ENCODE data around the gene TSG101.
A peak's percentile ranks its signal among the peaks of the same experiment; 100 is the strongest.

Gene TSG101

DNA sequence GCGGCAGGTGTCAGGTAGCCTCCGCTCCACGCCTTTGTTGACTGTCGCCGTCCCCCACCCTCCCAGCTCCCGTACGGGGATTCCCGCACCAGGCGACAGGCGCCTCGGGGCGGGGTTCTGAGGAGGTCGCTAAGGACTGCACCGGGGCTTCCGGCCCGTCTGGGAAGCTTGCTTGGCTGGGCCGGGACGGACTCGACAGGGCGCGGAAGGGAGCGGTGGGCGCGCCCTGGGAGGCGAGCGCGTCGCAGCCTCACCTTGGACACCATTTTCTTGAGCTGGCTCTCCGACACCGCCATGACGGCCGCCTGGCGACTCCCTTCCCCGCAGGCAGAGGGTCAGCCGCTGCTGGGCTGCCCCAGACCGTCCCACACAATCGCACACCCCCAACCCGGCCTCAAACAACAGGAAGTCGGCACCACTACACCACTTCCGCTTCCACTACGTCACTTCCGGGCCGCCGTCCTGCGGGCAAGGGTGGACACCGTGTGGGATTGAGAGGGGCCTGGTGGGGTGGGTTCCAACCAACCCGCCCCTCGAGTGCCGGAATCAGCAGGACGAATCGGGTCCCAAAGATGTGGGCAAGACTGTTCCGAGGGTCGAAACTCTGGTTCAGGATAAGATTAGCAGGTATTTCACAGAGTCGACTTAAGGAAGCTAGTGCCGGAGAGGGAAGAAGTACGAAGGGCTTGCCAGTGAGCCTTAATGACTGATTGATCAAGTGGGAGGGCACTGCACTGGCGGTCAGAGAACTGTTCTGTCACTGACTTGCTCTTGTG lies at the start of gene TSG101 (continued):
- TF ChIP-seq, protein P1, sequence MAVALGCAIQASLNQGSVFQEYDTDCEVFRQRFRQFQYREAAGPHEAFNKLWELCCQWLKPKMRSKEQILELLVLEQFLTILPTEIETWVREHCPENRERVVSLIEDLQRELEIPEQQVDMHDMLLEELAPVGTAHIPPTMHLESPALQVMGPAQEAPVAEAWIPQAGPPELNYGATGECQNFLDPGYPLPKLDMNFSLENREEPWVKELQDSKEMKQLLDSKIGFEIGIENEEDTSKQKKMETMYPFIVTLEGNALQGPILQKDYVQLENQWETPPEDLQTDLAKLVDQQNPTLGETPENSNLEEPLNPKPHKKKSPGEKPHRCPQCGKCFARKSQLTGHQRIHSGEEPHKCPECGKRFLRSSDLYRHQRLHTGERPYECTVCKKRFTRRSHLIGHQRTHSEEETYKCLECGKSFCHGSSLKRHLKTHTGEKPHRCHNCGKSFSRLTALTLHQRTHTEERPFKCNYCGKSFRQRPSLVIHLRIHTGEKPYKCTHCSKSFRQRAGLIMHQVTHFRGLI (tag by site-specific recombination; IDR thresholded peaks at IDR 0.05): no peak
- TF ChIP-seq ZNF596 (tag by site-specific recombination; IDR thresholded peaks at IDR 0.05) (no peak), ZNF747 (tag by site-specific recombination; IDR thresholded peaks at IDR 0.05) (no peak), RBAK (tag by site-specific recombination; IDR thresholded peaks at IDR 0.05) (no peak), ZNF169 (tag by site-specific recombination; IDR thresholded peaks at IDR 0.05) (no peak), ZNF157 (tag by site-specific recombination; IDR thresholded peaks at IDR 0.05) (no peak), ZFHX2 (tag by site-specific recombination; conservative IDR thresholded peaks at IDR 0.05) (peak; percentile 78), ZBTB10 (tag by site-specific recombination; IDR thresholded peaks at IDR 0.05) (no peak), ZBTB11 (tag by site-specific recombination; conservative IDR thresholded peaks at IDR 0.05; ENCODE audit: low read depth) (peak; percentile 97), ZNF692 (tag by site-specific recombination; IDR thresholded peaks at IDR 0.05) (0 out of 2 replicates have a peak, but pooled peaks have one; percentile 35), ZNF221 (tag by site-specific recombination; IDR thresholded peaks at IDR 0.05; ENCODE audit: borderline replicate concordance) (no peak), ZNF311 (tag by site-specific recombination; IDR thresholded peaks at IDR 0.05; ENCODE audit: borderline replicate concordance) (no peak), KLF7 (tag by site-specific recombination; IDR thresholded peaks at IDR 0.05; ENCODE audit: borderline replicate concordance) (no peak)
- TF ChIP-seq, protein P2, sequence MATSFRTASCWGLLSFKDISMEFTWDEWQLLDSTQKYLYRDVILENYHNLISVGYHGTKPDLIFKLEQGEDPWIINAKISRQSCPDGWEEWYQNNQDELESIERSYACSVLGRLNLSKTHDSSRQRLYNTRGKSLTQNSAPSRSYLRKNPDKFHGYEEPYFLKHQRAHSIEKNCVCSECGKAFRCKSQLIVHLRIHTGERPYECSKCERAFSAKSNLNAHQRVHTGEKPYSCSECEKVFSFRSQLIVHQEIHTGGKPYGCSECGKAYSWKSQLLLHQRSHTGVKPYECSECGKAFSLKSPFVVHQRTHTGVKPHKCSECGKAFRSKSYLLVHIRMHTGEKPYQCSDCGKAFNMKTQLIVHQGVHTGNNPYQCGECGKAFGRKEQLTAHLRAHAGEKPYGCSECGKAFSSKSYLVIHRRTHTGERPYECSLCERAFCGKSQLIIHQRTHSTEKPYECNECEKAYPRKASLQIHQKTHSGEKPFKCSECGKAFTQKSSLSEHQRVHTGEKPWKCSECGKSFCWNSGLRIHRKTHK (tag by site-specific recombination; IDR thresholded peaks at IDR 0.05): no peak
- TF ChIP-seq, protein P3, sequence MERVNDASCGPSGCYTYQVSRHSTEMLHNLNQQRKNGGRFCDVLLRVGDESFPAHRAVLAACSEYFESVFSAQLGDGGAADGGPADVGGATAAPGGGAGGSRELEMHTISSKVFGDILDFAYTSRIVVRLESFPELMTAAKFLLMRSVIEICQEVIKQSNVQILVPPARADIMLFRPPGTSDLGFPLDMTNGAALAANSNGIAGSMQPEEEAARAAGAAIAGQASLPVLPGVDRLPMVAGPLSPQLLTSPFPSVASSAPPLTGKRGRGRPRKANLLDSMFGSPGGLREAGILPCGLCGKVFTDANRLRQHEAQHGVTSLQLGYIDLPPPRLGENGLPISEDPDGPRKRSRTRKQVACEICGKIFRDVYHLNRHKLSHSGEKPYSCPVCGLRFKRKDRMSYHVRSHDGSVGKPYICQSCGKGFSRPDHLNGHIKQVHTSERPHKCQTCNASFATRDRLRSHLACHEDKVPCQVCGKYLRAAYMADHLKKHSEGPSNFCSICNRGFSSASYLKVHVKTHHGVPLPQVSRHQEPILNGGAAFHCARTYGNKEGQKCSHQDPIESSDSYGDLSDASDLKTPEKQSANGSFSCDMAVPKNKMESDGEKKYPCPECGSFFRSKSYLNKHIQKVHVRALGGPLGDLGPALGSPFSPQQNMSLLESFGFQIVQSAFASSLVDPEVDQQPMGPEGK (tag by site-specific recombination; IDR thresholded peaks at IDR 0.05): peak; percentile 91
- TF ChIP-seq, protein P4, sequence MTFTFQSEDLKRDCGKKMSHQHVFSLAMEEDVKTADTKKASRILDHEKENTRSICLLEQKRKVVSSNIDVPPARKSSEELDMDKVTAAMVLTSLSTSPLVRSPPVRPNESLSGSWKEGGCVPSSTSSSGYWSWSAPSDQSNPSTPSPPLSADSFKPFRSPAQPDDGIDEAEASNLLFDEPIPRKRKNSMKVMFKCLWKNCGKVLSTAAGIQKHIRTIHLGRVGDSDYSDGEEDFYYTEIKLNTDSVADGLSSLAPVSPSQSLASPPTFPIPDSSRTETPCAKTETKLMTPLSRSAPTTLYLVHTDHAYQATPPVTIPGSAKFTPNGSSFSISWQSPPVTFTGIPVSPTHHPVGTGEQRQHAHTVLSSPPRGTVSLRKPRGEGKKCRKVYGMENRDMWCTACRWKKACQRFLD (tag by site-specific recombination; IDR thresholded peaks at IDR 0.05): no peak
- TF ChIP-seq, protein P5, sequence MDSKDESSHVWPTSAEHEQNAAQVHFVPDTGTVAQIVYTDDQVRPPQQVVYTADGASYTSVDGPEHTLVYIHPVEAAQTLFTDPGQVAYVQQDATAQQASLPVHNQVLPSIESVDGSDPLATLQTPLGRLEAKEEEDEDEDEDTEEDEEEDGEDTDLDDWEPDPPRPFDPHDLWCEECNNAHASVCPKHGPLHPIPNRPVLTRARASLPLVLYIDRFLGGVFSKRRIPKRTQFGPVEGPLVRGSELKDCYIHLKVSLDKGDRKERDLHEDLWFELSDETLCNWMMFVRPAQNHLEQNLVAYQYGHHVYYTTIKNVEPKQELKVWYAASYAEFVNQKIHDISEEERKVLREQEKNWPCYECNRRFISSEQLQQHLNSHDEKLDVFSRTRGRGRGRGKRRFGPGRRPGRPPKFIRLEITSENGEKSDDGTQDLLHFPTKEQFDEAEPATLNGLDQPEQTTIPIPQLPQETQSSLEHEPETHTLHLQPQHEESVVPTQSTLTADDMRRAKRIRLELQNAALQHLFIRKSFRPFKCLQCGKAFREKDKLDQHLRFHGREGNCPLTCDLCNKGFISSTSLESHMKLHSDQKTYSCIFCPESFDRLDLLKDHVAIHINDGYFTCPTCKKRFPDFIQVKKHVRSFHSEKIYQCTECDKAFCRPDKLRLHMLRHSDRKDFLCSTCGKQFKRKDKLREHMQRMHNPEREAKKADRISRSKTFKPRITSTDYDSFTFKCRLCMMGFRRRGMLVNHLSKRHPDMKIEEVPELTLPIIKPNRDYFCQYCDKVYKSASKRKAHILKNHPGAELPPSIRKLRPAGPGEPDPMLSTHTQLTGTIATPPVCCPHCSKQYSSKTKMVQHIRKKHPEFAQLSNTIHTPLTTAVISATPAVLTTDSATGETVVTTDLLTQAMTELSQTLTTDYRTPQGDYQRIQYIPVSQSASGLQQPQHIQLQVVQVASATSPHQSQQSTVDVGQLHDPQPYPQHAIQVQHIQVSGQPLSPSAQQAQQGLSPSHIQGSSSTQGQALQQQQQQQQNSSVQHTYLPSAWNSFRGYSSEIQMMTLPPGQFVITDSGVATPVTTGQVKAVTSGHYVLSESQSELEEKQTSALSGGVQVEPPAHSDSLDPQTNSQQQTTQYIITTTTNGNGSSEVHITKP (tag by site-specific recombination; IDR thresholded peaks at IDR 0.05): peak; percentile 91
